Testis (tissue), 2 donors: ENCODE results near the gene RABEP2.

ENCODE experiments used
- CTCF ChIP-seq, 3 experiments: fragments of 450-650 bp in 2 of 3; fragments of 200-600 bp in 1 of 3; sonication (generic) in 1 of 3; IDR thresholded peaks; one replicate each; pipeline ENCODE4 v1.5.1; 2016 to 2019; ENCODE audit warnings: antibody characterized with exemption in 3 of 3, mild to moderate bottlenecking in 2 of 3, moderate library complexity in 1 of 3
- POLR2A ChIP-seq: fragments of 450-650 bp; IDR thresholded peaks from one replicate; pipeline ENCODE4 v1.6.1; 2017; ENCODE audit warnings: antibody characterized with exemption, mild to moderate bottlenecking, moderate library complexity

DNA sequence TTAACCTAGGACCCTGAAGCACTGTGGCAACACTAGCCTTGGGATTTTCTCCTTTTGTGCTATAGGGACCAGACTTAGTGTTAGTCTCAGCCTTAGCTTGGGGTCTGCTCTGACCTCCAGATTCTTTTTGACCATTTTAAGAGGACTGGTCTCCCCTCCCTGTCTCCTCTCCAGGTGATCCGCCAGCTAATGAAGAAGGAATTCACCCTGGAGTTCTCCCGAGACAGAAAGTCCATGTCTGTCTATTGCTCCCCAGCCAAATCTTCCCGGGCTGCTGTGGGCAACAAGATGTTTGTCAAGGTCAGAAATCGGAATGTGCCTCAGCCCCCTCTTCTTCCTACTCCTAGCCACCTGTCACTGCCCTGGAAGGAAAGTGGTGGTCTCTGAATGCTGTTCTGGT lies 27.2 kb downstream of the RABEP2 start:
- TF ChIP-seq CTCF (IDR thresholded peaks at IDR 0.05) = no peak
- no peak for TF ChIP-seq POLR2A
